ENCODE results near the gene MYO5A. TPM values are rescaled to one million over a fixed set of nuclear protein-coding genes. Genes with fewer than 3 reads are reported as not detected.

The MYO5A gene
- total and polyA plus RNA-seq, 2 donors (not counting 1 experiment from before 2014, with no cell fraction given) = 12.2 to 44.4 TPM

DNA sequence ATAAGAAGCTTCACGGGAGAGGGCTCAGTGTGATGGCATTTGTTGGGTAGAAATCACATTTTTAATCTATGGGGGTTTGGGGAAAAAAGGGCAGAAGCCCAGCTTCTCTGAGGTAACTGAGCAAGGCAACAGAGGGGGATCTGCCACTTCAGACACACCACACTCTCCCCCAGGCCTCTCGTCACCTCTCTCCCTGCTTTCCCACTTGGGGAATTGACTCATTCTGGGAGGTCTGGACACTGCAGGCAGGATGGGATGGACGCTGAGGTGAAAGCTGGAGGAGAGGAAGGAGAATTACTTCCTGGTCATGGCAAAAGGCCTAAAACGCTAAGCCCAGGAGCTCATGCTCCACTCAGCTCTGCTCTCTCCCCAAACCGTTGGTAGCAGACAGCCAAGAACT lies 266.3 kb downstream of the MYO5A start:
- Mint-ChIP-seq H3K27me3 (no peaks in the 10 kb centered on the region), H3K27ac (peak overlapping the region; percentile 91), H3K4me3 (peak overlapping the region; percentile 69), H3K4me1 (peaks cover 30% of the 10 kb centered on the region), H3K9me3 (ENCODE audit: insufficient read depth) (no peaks in the 10 kb centered on the region)
- Histone ChIP-seq H4K20me1 (ENCODE audit: control insufficient read depth, insufficient read depth, low read length, poor library complexity, severe bottlenecking) (no peaks in the 10 kb centered on the region), H3K9ac (ENCODE audit: low read length) (peak overlapping the region; percentile 22), H3K36me3 (replicated peaks in 1 of 2; ENCODE audit: control extremely low read depth in 1 of 2, control insufficient read depth in 1 of 2, extremely low read depth in 1 of 2, insufficient read depth in 2 of 2, low read length in 1 of 2) (no peaks in the 10 kb centered on the region), H2AFZ (ENCODE audit: insufficient read depth, low read depth, low read length, poor library complexity, severe bottlenecking) (peak overlapping the region; percentile 78), H3K4me1 (ENCODE audit: control insufficient read depth in 2 of 2, insufficient read depth in 2 of 2, low read length in 2 of 2) (peaks cover 20 to 23% of the 10 kb centered on the region in 2 donors), H3K9me3 (ENCODE audit: control extremely low read depth in 1 of 3, control insufficient read depth in 2 of 3, insufficient read depth in 1 of 3, low read length in 2 of 3) (no peaks in the 10 kb centered on the region), H3K27ac (ENCODE audit: low read length in 2 of 2) (peak overlapping the region; percentile 56 to 59), H3K4me3 (ENCODE audit: control extremely low read depth in 1 of 5, extremely low read depth in 1 of 5, insufficient read depth in 1 of 5, low read depth in 2 of 5, low read length in 4 of 5) (peak overlapping the region in 1 of 5 experiments; percentile 29), H3K79me2 (ENCODE audit: control insufficient read depth, insufficient read depth, low read length) (no peaks in the 10 kb centered on the region), H3K27me3 (replicated peaks in 1 of 4; ENCODE audit: control extremely low read depth in 1 of 4, control insufficient read depth in 3 of 4, insufficient read depth in 4 of 4, low read length in 3 of 4) (no peaks in the 10 kb centered on the region), H3K4me2 (replicated peaks; ENCODE audit: low read depth, low read length, poor library complexity, severe bottlenecking) (peak overlapping the region; percentile 72)
- no peak for TF ChIP-seq EZH2 (IDR thresholded peaks at IDR 0.05; ENCODE audit: borderline replicate concordance, insufficient read depth, low read depth, low read length, poor library complexity, severe bottlenecking)
- TF ChIP-seq CTCF (IDR thresholded peaks at IDR 0.05) = no peak
- WGBS (ENCODE audit: insufficient coverage) = 90% methylated on average over 1 of the region's 5 CpGs
- ChIA-PET CTCF (interaction anchor here (0.9 to 17.8 kb wide), 17 partner anchors 9 to 473 kb away, joined by 3 to 512 read pairs (median 4); no protein-coding TSS in a partner anchor), POLR2A (interaction anchor here (0.6 to 3.6 kb wide), 7 partner anchors 28 to 417 kb away, joined by 3 to 36 read pairs (median 5); partner anchors contain the start of gene ATOSA)
- no peak for ATAC-seq (ENCODE audit: low read depth)
- intact Hi-C loops (cut with micrococcal nuclease) = no loop called here
- no peak for DNase-seq

DNA sequence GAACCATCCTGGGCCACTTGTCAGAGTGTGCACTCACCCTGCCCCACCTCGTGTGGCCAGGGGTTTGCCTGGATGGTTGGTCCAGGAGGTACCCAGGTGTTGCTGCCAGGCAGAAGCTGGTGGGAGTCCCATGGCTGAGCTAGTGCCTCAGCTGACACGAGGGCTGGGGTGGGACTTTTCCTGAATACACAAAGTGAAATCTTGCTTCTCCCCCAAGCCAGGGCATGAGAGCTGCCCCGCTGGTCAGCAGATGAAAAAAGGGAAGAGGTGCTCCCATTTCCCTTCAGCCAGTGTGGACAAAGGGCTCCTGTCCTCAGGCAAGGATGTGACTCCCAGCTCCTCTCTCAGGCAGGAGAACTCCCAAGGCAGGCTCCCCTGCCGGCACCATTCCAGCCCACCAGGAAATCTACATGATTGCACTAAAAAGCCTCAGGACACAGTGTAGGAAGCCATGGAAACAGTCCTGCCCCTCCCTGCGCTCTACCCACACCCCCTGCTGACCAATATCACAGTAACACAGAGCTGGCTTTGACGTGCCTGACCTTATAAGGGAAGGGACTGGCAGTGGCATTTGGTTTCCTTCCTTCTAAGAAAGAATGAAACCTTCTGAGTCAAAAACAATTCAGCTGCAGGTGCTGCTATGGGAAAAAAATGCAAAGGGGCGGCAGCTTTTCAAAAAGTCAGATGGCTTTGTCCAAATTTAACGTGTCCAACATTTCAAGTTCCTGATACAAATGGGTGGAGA lies 267.0 kb downstream of the MYO5A start:
- POLR2A ChIA-PET = interaction anchor here (0.6 to 3.6 kb wide), 8 partner anchors 9 to 418 kb away, joined by 3 to 36 read pairs (median 4); partner anchors contain the start of gene ATOSA
- ATAC-seq (ENCODE audit: low read depth) (peak; percentile 100), DNase-seq (peak; percentile 74)
- Mint-ChIP-seq H3K27ac (peak overlapping the region; percentile 91), H3K27me3 (no peaks in the 10 kb centered on the region), H3K9me3 (ENCODE audit: insufficient read depth) (no peaks in the 10 kb centered on the region), H3K4me1 (peaks cover 32% of the 10 kb centered on the region), H3K4me3 (peak overlapping the region; percentile 69)
- Histone ChIP-seq H3K36me3 (replicated peaks in 1 of 2; ENCODE audit: control extremely low read depth in 1 of 2, control insufficient read depth in 1 of 2, extremely low read depth in 1 of 2, insufficient read depth in 2 of 2, low read length in 1 of 2) (no peaks in the 10 kb centered on the region), H3K4me3 (ENCODE audit: control extremely low read depth in 1 of 5, extremely low read depth in 1 of 5, insufficient read depth in 1 of 5, low read depth in 2 of 5, low read length in 4 of 5) (peak overlapping the region in 2 of 5 experiments; percentile 17 to 29), H3K9me3 (ENCODE audit: control extremely low read depth in 1 of 3, control insufficient read depth in 2 of 3, insufficient read depth in 1 of 3, low read length in 2 of 3) (no peaks in the 10 kb centered on the region), H3K27ac (ENCODE audit: low read length in 2 of 2) (peak overlapping the region; percentile 59 to 64), H3K9ac (ENCODE audit: low read length) (peak overlapping the region; percentile 22), H3K79me2 (ENCODE audit: control insufficient read depth, insufficient read depth, low read length) (no peaks in the 10 kb centered on the region), H3K27me3 (replicated peaks in 1 of 4; ENCODE audit: control extremely low read depth in 1 of 4, control insufficient read depth in 3 of 4, insufficient read depth in 4 of 4, low read length in 3 of 4) (no peaks in the 10 kb centered on the region), H3K4me1 (ENCODE audit: control insufficient read depth in 2 of 2, insufficient read depth in 2 of 2, low read length in 2 of 2) (peaks cover 24 to 28% of the 10 kb centered on the region in 2 donors), H3K4me2 (replicated peaks; ENCODE audit: low read depth, low read length, poor library complexity, severe bottlenecking) (peak overlapping the region; percentile 72), H2AFZ (ENCODE audit: insufficient read depth, low read depth, low read length, poor library complexity, severe bottlenecking) (peak overlapping the region; percentile 78), H4K20me1 (ENCODE audit: control insufficient read depth, insufficient read depth, low read length, poor library complexity, severe bottlenecking) (no peaks in the 10 kb centered on the region)
- WGBS (ENCODE audit: insufficient coverage) = 17% methylated on average over 4 of the region's 8 CpGs
- CTCF ChIA-PET = interaction anchor here (0.8 to 17.8 kb wide), 21 partner anchors 8 to 474 kb away, joined by 3 to 512 read pairs (median 4); no protein-coding TSS in a partner anchor
- TF ChIP-seq EZH2 (IDR thresholded peaks at IDR 0.05; ENCODE audit: borderline replicate concordance, insufficient read depth, low read depth, low read length, poor library complexity, severe bottlenecking) (no peak), CTCF (IDR thresholded peaks at IDR 0.05) (peak; percentile 33)
- intact Hi-C loops (cut with micrococcal nuclease) = no loop called here

Data from B cell (primary cell).